GM12878 (cell line): ENCODE results near the gene FAM228B. TPM values are rescaled to one million over a fixed set of nuclear protein-coding genes. Genes with fewer than 3 reads are reported as not detected.

Experiments
- BHLHE40 ChIP-seq, 2 experiments: fragments of 450-650 bp in 1 of 2; IDR thresholded peaks; 2 replicates each; pipeline ENCODE4 v1.6.1; 2011 to 2017; ENCODE audit warnings: low read depth in 2 of 2, borderline replicate concordance in 1 of 2, improper control_type of control experiment in 1 of 2, low read length in 1 of 2, mild to moderate bottlenecking in 1 of 2
- CHD4 ChIP-seq: fragments of 200-600 bp; sonication (generic); IDR thresholded peaks from 2 replicates; pipeline ENCODE4 v1.6.1; 2016; ENCODE audit warnings: mild to moderate bottlenecking
- CREM ChIP-seq: IDR thresholded peaks from 2 replicates; pipeline ENCODE4 v1.6.1; 2014; ENCODE audit warnings: antibody characterized with exemption, low read depth
- FOXK2 ChIP-seq: fragments of 450-650 bp; IDR thresholded peaks from 2 replicates; pipeline ENCODE4 v1.6.1; 2017; ENCODE audit warnings: mild to moderate bottlenecking, moderate library complexity
- JUNB ChIP-seq: IDR thresholded peaks from 2 replicates; pipeline ENCODE4 v1.6.1; 2016; ENCODE audit warnings: antibody characterized with exemption, mild to moderate bottlenecking
- NFXL1 ChIP-seq: fragments of 450-650 bp; IDR thresholded peaks from 2 replicates; pipeline ENCODE4 v1.6.1; 2017; ENCODE audit warnings: antibody characterized with exemption, mild to moderate bottlenecking, borderline replicate concordance
- NFYB ChIP-seq: IDR thresholded peaks from 2 replicates; pipeline ENCODE4 v1.6.1; 2011; ENCODE audit warnings: low read depth, mild to moderate bottlenecking, low read length, improper control_type of control experiment, moderate library complexity; ENCODE audit not compliant: insufficient read depth
- RELA ChIP-seq: fragments of 450-650 bp; IDR thresholded peaks from 2 replicates; pipeline ENCODE4 v1.8.0; 2014; ENCODE audit warnings: borderline replicate concordance; ENCODE audit not compliant: partially characterized antibody
- SIN3A ChIP-seq: IDR thresholded peaks from 2 replicates; pipeline ENCODE4 v1.6.1; 2012; ENCODE audit warnings: low read depth, low read length, improper control_type of control experiment
- SREBF1 ChIP-seq: IDR thresholded peaks from 2 replicates; pipeline ENCODE4 v1.6.1; 2012; ENCODE audit warnings: mild to moderate bottlenecking, low read length
- SRF ChIP-seq, 2 experiments: IDR thresholded peaks; 2 replicates each; pipeline ENCODE4 v1.6.1; 2011; ENCODE audit warnings: low read depth in 2 of 2, low read length in 2 of 2, mild to moderate bottlenecking in 1 of 2, moderate library complexity in 1 of 2
- STAT3 ChIP-seq: IDR thresholded peaks from 2 replicates; pipeline ENCODE4 v1.6.1; 2011; ENCODE audit warnings: low read depth, low read length, improper control_type of control experiment
- SUZ12 ChIP-seq: fragments of 200-600 bp; sonication (generic); IDR thresholded peaks from one replicate; pipeline ENCODE4 v1.6.1; 2018; ENCODE audit warnings: antibody characterized with exemption, mild to moderate bottlenecking; ENCODE audit not compliant: unreplicated experiment
- TAF1 ChIP-seq: IDR thresholded peaks from 2 replicates; pipeline ENCODE4 v1.6.1; 2011; ENCODE audit warnings: mild to moderate bottlenecking, low read depth, low read length, borderline replicate concordance
- ZNF217 ChIP-seq: fragments of 450-650 bp; IDR thresholded peaks from 2 replicates; pipeline ENCODE4 v1.6.1; 2017; ENCODE audit warnings: antibody characterized with exemption, mild to moderate bottlenecking
- polyA plus RNA-seq, 11 experiments: library from polyadenylated mRNA; depleted of rRNA in 4 of 11; unstranded in 6 of 11; stranded (reverse) in 5 of 11; fragments of >200 nt; fragmentation: Nextera tagmentation in 4 of 11; fragmentation: Illumina TruSeq in 1 of 11; extraction: Ambion mirVana in 4 of 11; extraction: Trizol in 1 of 11; gene quantifications; 1 replicate in 1 of 11; 2 replicates in 10 of 11; pipeline versions ENCODE4 v1.2.1 to v1.2.3, GENCODE V29; 2011 to 2016; ENCODE audit warnings: inconsistent platforms in 2 of 11, missing spikeins in 2 of 11, low read depth in 1 of 11
- total RNA-seq, 4 experiments: library from RNA; depleted of rRNA in 3 of 4; stranded (reverse); fragments of >200 nt in 3 of 4; fragmentation: Illumina TruSeq in 1 of 4; extraction: Trizol in 1 of 4; gene quantifications; 2 replicates each; pipeline versions ENCODE4 v1.2.1 to v1.2.3, GENCODE V29; 2013 to 2021
- TF ChIP-seq, protein P1 (sequence below): fragments of 450-650 bp; conservative IDR thresholded peaks from 2 replicates; pipeline ENCODE4 v1.6.1; 2017; ENCODE audit warnings: mild to moderate bottlenecking, moderate library complexity
- TF ChIP-seq, protein P2 (sequence below): fragments of 450-650 bp; IDR thresholded peaks from 2 replicates; pipeline ENCODE4 v1.6.1; 2018; ENCODE audit warnings: borderline replicate concordance, mild to moderate bottlenecking; ENCODE audit not compliant: partially characterized antibody
- TF ChIP-seq, protein P3 (sequence below): fragments of 450-650 bp; IDR thresholded peaks from 2 replicates; pipeline ENCODE4 v1.6.1; 2017; ENCODE audit warnings: mild to moderate bottlenecking, low read depth, inconsistent platforms; ENCODE audit not compliant: poor library complexity, severe bottlenecking
- TF ChIP-seq, protein P4 (sequence below): fragments of 450-650 bp; IDR thresholded peaks from 2 replicates; pipeline ENCODE4 v1.6.1; 2017; ENCODE audit warnings: mild to moderate bottlenecking, moderate library complexity

Gene FAM228B
- total and polyA plus RNA-seq, 10 of the 15 experiments (the other 5 are each of a cell fraction or from before 2014, with no cell fraction given), result 3.9 to 11.0 (median 7.5) TPM

DNA sequence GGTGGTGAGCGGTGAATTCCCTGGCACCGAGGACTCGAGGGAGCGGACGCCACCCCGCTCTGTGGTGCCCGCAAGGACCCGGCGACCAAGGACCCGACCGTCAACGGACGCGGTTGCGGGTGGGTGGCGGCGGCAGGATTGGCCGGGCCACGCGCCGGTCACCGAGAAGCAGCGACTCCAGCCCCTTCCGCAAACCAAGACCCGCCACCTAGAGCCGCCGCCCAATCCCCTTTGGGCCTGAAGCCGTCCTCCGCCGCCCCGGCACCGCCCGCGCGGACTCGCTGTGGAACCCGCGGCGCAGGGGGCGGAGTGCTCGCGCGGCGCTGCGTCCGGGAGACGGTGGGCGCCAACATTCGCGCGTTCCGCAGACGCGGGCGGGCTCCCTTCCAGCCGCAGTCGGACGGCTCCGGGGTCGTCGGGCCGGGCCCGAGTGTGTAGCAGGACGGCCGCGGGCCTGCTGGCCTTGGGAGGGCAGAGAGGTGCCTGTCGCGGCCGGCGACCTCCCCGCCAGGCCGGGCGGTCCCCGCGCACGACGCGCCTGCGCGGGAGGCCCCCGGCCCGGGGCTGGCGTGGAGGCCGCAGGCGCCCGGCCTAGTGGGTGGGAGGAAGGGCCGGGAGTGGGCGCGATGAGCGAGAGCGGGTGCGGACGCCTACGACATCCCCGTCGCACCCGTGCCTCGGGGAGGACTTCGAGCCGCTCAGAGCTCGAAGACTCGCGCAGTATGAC, at the start of gene FAM228B, which contains the start of gene PFN4 (continued):
- TF ChIP-seq, protein P1, sequence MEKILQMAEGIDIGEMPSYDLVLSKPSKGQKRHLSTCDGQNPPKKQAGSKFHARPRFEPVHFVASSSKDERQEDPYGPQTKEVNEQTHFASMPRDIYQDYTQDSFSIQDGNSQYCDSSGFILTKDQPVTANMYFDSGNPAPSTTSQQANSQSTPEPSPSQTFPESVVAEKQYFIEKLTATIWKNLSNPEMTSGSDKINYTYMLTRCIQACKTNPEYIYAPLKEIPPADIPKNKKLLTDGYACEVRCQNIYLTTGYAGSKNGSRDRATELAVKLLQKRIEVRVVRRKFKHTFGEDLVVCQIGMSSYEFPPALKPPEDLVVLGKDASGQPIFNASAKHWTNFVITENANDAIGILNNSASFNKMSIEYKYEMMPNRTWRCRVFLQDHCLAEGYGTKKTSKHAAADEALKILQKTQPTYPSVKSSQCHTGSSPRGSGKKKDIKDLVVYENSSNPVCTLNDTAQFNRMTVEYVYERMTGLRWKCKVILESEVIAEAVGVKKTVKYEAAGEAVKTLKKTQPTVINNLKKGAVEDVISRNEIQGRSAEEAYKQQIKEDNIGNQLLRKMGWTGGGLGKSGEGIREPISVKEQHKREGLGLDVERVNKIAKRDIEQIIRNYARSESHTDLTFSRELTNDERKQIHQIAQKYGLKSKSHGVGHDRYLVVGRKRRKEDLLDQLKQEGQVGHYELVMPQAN, result peak; percentile 80
- no peak for TF ChIP-seq STAT3
- peak; percentile 66; the same call in 1 of the 2 replicates for TF ChIP-seq NFXL1
- TF ChIP-seq FOXK2, result no peak
- TF ChIP-seq SUZ12, result no peak
- no peak for TF ChIP-seq JUNB
- no peak for TF ChIP-seq SIN3A
- TF ChIP-seq TAF1, result peak; percentile 41; the same call in 1 of the 2 replicates
- TF ChIP-seq CREM, result peak; percentile 47; the same call in 1 of the 2 replicates
- TF ChIP-seq BHLHE40 (IDR thresholded peaks at IDR 0.05; ENCODE audit: borderline replicate concordance in 1 of 2, low read depth in 2 of 2, low read length in 1 of 2), result peak; percentile 56 to 85; a peak in 3 of 4 replicates
- TF ChIP-seq NFYB, result peak; percentile 85; the same call in 1 of the 2 replicates
- TF ChIP-seq SRF (IDR thresholded peaks at IDR 0.05; ENCODE audit: low read depth in 2 of 2, low read length in 2 of 2), result 0 out of 4 replicates have a peak, but pooled peaks of 1 of the 2 experiments have one; percentile 6
- no peak for TF ChIP-seq CHD4
- peak; percentile 73 for TF ChIP-seq ZNF217
- TF ChIP-seq, protein P2, sequence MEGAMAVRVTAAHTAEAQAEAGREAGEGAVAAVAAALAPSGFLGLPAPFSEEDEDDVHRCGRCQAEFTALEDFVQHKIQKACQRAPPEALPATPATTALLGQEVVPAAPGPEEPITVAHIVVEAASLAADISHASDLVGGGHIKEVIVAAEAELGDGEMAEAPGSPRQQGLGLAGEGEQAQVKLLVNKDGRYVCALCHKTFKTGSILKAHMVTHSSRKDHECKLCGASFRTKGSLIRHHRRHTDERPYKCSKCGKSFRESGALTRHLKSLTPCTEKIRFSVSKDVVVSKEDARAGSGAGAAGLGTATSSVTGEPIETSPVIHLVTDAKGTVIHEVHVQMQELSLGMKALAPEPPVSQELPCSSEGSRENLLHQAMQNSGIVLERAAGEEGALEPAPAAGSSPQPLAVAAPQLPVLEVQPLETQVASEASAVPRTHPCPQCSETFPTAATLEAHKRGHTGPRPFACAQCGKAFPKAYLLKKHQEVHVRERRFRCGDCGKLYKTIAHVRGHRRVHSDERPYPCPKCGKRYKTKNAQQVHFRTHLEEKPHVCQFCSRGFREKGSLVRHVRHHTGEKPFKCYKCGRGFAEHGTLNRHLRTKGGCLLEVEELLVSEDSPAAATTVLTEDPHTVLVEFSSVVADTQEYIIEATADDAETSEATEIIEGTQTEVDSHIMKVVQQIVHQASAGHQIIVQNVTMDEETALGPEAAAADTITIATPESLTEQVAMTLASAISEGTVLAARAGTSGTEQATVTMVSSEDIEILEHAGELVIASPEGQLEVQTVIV, result peak; percentile 31
- TF ChIP-seq, protein P3, sequence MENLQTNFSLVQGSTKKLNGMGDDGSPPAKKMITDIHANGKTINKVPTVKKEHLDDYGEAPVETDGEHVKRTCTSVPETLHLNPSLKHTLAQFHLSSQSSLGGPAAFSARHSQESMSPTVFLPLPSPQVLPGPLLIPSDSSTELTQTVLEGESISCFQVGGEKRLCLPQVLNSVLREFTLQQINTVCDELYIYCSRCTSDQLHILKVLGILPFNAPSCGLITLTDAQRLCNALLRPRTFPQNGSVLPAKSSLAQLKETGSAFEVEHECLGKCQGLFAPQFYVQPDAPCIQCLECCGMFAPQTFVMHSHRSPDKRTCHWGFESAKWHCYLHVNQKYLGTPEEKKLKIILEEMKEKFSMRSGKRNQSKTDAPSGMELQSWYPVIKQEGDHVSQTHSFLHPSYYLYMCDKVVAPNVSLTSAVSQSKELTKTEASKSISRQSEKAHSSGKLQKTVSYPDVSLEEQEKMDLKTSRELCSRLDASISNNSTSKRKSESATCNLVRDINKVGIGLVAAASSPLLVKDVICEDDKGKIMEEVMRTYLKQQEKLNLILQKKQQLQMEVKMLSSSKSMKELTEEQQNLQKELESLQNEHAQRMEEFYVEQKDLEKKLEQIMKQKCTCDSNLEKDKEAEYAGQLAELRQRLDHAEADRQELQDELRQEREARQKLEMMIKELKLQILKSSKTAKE, result no peak
- peak; percentile 7 for TF ChIP-seq RELA
- TF ChIP-seq, protein P4, sequence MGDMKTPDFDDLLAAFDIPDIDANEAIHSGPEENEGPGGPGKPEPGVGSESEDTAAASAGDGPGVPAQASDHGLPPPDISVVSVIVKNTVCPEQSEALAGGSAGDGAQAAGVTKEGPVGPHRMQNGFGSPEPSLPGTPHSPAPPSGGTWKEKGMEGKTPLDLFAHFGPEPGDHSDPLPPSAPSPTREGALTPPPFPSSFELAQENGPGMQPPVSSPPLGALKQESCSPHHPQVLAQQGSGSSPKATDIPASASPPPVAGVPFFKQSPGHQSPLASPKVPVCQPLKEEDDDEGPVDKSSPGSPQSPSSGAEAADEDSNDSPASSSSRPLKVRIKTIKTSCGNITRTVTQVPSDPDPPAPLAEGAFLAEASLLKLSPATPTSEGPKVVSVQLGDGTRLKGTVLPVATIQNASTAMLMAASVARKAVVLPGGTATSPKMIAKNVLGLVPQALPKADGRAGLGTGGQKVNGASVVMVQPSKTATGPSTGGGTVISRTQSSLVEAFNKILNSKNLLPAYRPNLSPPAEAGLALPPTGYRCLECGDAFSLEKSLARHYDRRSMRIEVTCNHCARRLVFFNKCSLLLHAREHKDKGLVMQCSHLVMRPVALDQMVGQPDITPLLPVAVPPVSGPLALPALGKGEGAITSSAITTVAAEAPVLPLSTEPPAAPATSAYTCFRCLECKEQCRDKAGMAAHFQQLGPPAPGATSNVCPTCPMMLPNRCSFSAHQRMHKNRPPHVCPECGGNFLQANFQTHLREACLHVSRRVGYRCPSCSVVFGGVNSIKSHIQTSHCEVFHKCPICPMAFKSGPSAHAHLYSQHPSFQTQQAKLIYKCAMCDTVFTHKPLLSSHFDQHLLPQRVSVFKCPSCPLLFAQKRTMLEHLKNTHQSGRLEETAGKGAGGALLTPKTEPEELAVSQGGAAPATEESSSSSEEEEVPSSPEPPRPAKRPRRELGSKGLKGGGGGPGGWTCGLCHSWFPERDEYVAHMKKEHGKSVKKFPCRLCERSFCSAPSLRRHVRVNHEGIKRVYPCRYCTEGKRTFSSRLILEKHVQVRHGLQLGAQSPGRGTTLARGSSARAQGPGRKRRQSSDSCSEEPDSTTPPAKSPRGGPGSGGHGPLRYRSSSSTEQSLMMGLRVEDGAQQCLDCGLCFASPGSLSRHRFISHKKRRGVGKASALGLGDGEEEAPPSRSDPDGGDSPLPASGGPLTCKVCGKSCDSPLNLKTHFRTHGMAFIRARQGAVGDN, result peak; percentile 73
- TF ChIP-seq SREBF1, result no peak
